Osteocyte (in vitro differentiated cells): ENCODE results near the gene EPB41L2. TPM values are rescaled to one million over a fixed set of nuclear protein-coding genes. Genes with fewer than 3 reads are reported as not detected.
A peak's percentile ranks its signal among the peaks of the same experiment; 100 is the strongest.

ENCODE experiments used
- DNase-seq: peaks from one replicate; pipeline ENCODE4 v3.0.0; 2021; ENCODE audit warnings: mixed read lengths; ENCODE audit not compliant: unreplicated experiment; ENCODE audit errors: extremely low spot score
- H3K27ac Mint-ChIP-seq: one replicate; pipeline ENCODE4 v1.8.0; 2021; ENCODE audit warnings: mild to moderate bottlenecking, mixed read lengths; ENCODE audit not compliant: unreplicated experiment
- H3K27me3 Mint-ChIP-seq: one replicate; pipeline ENCODE4 v1.8.0; 2021; ENCODE audit warnings: mixed read lengths; ENCODE audit not compliant: unreplicated experiment
- H3K36me3 Mint-ChIP-seq: one replicate; pipeline ENCODE4 v1.8.0; 2021; ENCODE audit warnings: mixed read lengths; ENCODE audit not compliant: unreplicated experiment
- H3K4me1 Mint-ChIP-seq: one replicate; pipeline ENCODE4 v1.8.0; 2021; ENCODE audit warnings: mixed read lengths; ENCODE audit not compliant: unreplicated experiment
- H3K4me3 Mint-ChIP-seq: one replicate; pipeline ENCODE4 v1.8.0; 2021; ENCODE audit warnings: mild to moderate bottlenecking, moderate library complexity, mixed read lengths; ENCODE audit not compliant: unreplicated experiment
- H3K9me3 Mint-ChIP-seq: one replicate; pipeline ENCODE4 v1.8.0; 2021; ENCODE audit warnings: mixed read lengths; ENCODE audit not compliant: unreplicated experiment
- CTCF ChIP-seq: fragments of 200-600 bp; sonication (generic); IDR thresholded peaks from 2 replicates; pipeline ENCODE4 v1.5.0; 2021; ENCODE audit warnings: antibody characterized with exemption, mild to moderate bottlenecking, moderate library complexity
- total RNA-seq: library from RNA; stranded (reverse); gene quantifications from 2 replicates; pipeline ENCODE4 v1.2.1, GENCODE V29; 2021

The EPB41L2 gene
- total RNA-seq, 1 donor from 2014 or later, result 65.3 TPM

GRCh38 chr6:131029626-131030297, 33.3 kb downstream of the EPB41L2 start:
- peaks cover 17% of the 10 kb centered on the region for H3K4me1 Mint-ChIP-seq
- H3K36me3 Mint-ChIP-seq, result no peaks in the 10 kb centered on the region
- H3K9me3 Mint-ChIP-seq, result no peaks in the 10 kb centered on the region
- H3K27me3 Mint-ChIP-seq, result no peaks in the 10 kb centered on the region
- peak overlapping the region; percentile 29 for H3K27ac Mint-ChIP-seq
- DNase-seq, result no peak
- peak overlapping the region; percentile 20 for H3K4me3 Mint-ChIP-seq
- no peak for TF ChIP-seq CTCF

- Mint-ChIP-seq H3K27ac (no peak overlapping the region), H3K9me3 (no peaks in the 10 kb centered on the region), H3K4me3 (no peak overlapping the region), H3K36me3 (no peaks in the 10 kb centered on the region), H3K4me1 (peaks cover 21% of the 10 kb centered on the region), H3K27me3 (no peaks in the 10 kb centered on the region)
- no peak for DNase-seq
- no peak for TF ChIP-seq CTCF
Observed at GRCh38 chr6:131027326-131027725, 35.7 kb downstream of the EPB41L2 start.

- no peak for DNase-seq
- Mint-ChIP-seq H3K27ac (no peak overlapping the region), H3K4me1 (peaks cover 21% of the 10 kb centered on the region), H3K27me3 (no peaks in the 10 kb centered on the region), H3K4me3 (no peak overlapping the region), H3K36me3 (no peaks in the 10 kb centered on the region), H3K9me3 (no peaks in the 10 kb centered on the region)
- no peak for TF ChIP-seq CTCF
Observed at GRCh38 chr6:131026243-131026642, 36.8 kb downstream of the EPB41L2 start.

GRCh38 chr6:131024565-131024964, 38.5 kb downstream of the EPB41L2 start:
- Mint-ChIP-seq H3K4me1 (peaks cover 12% of the 10 kb centered on the region), H3K36me3 (no peaks in the 10 kb centered on the region), H3K27me3 (no peaks in the 10 kb centered on the region), H3K4me3 (no peak overlapping the region), H3K27ac (no peak overlapping the region), H3K9me3 (no peaks in the 10 kb centered on the region)
- no peak for TF ChIP-seq CTCF
- no peak for DNase-seq

GRCh38 chr6:131023834-131024504, 39.1 kb downstream of the EPB41L2 start:
- DNase-seq, result no peak

More at GRCh38 chr6:131023834-131024504, 39.1 kb downstream of the EPB41L2 start:
- Mint-ChIP-seq H3K27ac (peak overlapping the region; percentile 56), H3K9me3 (no peaks in the 10 kb centered on the region), H3K4me1 (peaks cover 7% of the 10 kb centered on the region), H3K27me3 (no peaks in the 10 kb centered on the region), H3K4me3 (no peak overlapping the region), H3K36me3 (no peaks in the 10 kb centered on the region)
- no peak for TF ChIP-seq CTCF
